ENCODE measurements around the gene ADARB2. TPM values are rescaled to one million over a fixed set of nuclear protein-coding genes. Genes with fewer than 3 reads are reported as not detected.

Gene ADARB2
- total RNA-seq, 2 donors from 2014 or later = 8.0 to 12.2 TPM

GRCh38 chr10:1572519-1573333 lies 164.6 kb downstream of the ADARB2 start:
- DNase-seq (peak in 1 of 4 donors; percentile 3), ATAC-seq (no peak)
- H3K4me3 ChIP-seq = no peak overlapping the region
- intact Hi-C loops (cut with DNase I) = no loop called here
- H3K4me1 ChIP-seq = no peaks in the 10 kb centered on the region
- WGBS, 2 donors = 37 to 45% methylated on average over 8 to 10 of the region's 10 CpGs
- no peaks in the 10 kb centered on the region for H3K36me3 ChIP-seq (replicated peaks in 1 of 2; ENCODE audit: insufficient read depth in 1 of 2, low read depth in 2 of 2)
- H3K27me3 ChIP-seq = no peaks in the 10 kb centered on the region
- TF ChIP-seq POLR2A (IDR thresholded peaks at IDR 0.05) (no peak), CTCF (IDR thresholded peaks at IDR 0.05) (no peak)
- no peaks in the 10 kb centered on the region for H3K9me3 ChIP-seq
- H3K27ac ChIP-seq = no peak overlapping the region

- H3K27ac ChIP-seq = no peak overlapping the region
- no peaks in the 10 kb centered on the region for H3K4me1 ChIP-seq
- intact Hi-C loops (cut with DNase I) = no loop called here
- DNase-seq (no peak), ATAC-seq (no peak)
- TF ChIP-seq POLR2A (IDR thresholded peaks at IDR 0.05) (no peak), CTCF (IDR thresholded peaks at IDR 0.05) (no peak)
- no peaks in the 10 kb centered on the region for H3K9me3 ChIP-seq
- WGBS, 2 donors = 65 to 71% methylated on average over 4 of the region's 4 CpGs
- no peak overlapping the region for H3K4me3 ChIP-seq
- H3K27me3 ChIP-seq = no peaks in the 10 kb centered on the region
- H3K36me3 ChIP-seq (replicated peaks in 1 of 2; ENCODE audit: insufficient read depth in 1 of 2, low read depth in 2 of 2) = no peaks in the 10 kb centered on the region
Measured at GRCh38 chr10:1571587-1572237, 165.6 kb downstream of the ADARB2 start.

GRCh38 chr10:1570416-1571051 lies 166.8 kb downstream of the ADARB2 start:
- ATAC-seq (no peak), DNase-seq (no peak)
- H3K4me1 ChIP-seq = no peaks in the 10 kb centered on the region
- H3K27me3 ChIP-seq = no peaks in the 10 kb centered on the region
- H3K4me3 ChIP-seq = no peak overlapping the region
- no peaks in the 10 kb centered on the region for H3K9me3 ChIP-seq
- TF ChIP-seq CTCF (IDR thresholded peaks at IDR 0.05) = no peak
- no peak for TF ChIP-seq POLR2A (IDR thresholded peaks at IDR 0.05)
- intact Hi-C loops (cut with DNase I) = no loop called here
- no peak overlapping the region for H3K27ac ChIP-seq
- 62 to 66% methylated on average over 10 of the region's 10 CpGs for WGBS, 2 donors
- H3K36me3 ChIP-seq (replicated peaks in 1 of 2; ENCODE audit: insufficient read depth in 1 of 2, low read depth in 2 of 2) = no peaks in the 10 kb centered on the region

GRCh38 chr10:1569208-1569607 lies 168.1 kb downstream of the ADARB2 start:
- intact Hi-C loops (cut with DNase I) = no loop called here
- TF ChIP-seq POLR2A (IDR thresholded peaks at IDR 0.05) (no peak), CTCF (IDR thresholded peaks at IDR 0.05) (no peak)

More at GRCh38 chr10:1569208-1569607, 168.1 kb downstream of the ADARB2 start:
- no peak for DNase-seq
- 72 to 82% methylated on average over 8 of the region's 8 CpGs for WGBS, 2 donors
- H3K4me1 ChIP-seq = no peaks in the 10 kb centered on the region
- no peaks in the 10 kb centered on the region for H3K36me3 ChIP-seq (replicated peaks in 1 of 2; ENCODE audit: insufficient read depth in 1 of 2, low read depth in 2 of 2)
- H3K27ac ChIP-seq = no peak overlapping the region
- no peaks in the 10 kb centered on the region for H3K9me3 ChIP-seq
- ATAC-seq = no peak
- no peak overlapping the region for H3K4me3 ChIP-seq
- H3K27me3 ChIP-seq = no peaks in the 10 kb centered on the region
